Activated naive CD4-positive, alpha-beta T cell treated with anti-CD3 and anti-CD28 coated beads for 36 hours (primary cell): ENCODE measurements around the gene ANTXR1. TPM values are rescaled to one million over a fixed set of nuclear protein-coding genes. Genes with fewer than 3 reads are reported as not detected.

ENCODE experiments used
- CTCF ChIA-PET: fragments of 350-600 bp; sonication (Branson Sonifier 250); formaldehyde crosslinking; loops from one replicate; lab custom pipeline; 2021; ENCODE audit warnings: antibody characterized with exemption; lab: Charles Lee
- DNase-seq: peaks from one replicate; pipeline ENCODE4 v3.0.0-alpha.2; 2020
- H3K27ac Mint-ChIP-seq: one replicate; pipeline ENCODE4 v1.8.0; 2021; ENCODE audit warnings: mild to moderate bottlenecking, mixed read lengths
- H3K27me3 Mint-ChIP-seq: one replicate; pipeline ENCODE4 v1.8.0; 2021; ENCODE audit warnings: low read depth, mixed read lengths
- H3K36me3 Mint-ChIP-seq: one replicate; pipeline ENCODE4 v1.8.0; 2021; ENCODE audit warnings: low read depth, mixed read lengths
- H3K4me1 Mint-ChIP-seq: one replicate; pipeline ENCODE4 v1.8.0; 2021; ENCODE audit warnings: low read depth, mixed read lengths
- H3K4me3 Mint-ChIP-seq: one replicate; pipeline ENCODE4 v1.8.0; 2021; ENCODE audit warnings: mild to moderate bottlenecking, moderate library complexity, mixed read lengths
- H3K9me3 Mint-ChIP-seq: one replicate; pipeline ENCODE4 v1.8.0; 2021; ENCODE audit warnings: mixed read lengths
- intact Hi-C: fragments of 100-400 bp; cut with micrococcal nuclease; formaldehyde crosslinking; loops from one replicate; pipeline ENCODE4 v1.15.1; 2023
- total RNA-seq, 2 experiments: library from RNA; stranded (reverse); gene quantifications; one replicate each; pipeline ENCODE4 v1.2.3, GENCODE V29; 2021

ANTXR1 gene
- total RNA-seq, 2 experiments from 2014 or later: 0.17 TPM; not detected in 1

- H3K27ac Mint-ChIP-seq: no peak overlapping the region
- peaks cover 26% of the 10 kb centered on the region for H3K27me3 Mint-ChIP-seq
- H3K9me3 Mint-ChIP-seq: no peaks in the 10 kb centered on the region
- intact Hi-C loops: no loop called here
- H3K4me1 Mint-ChIP-seq: no peaks in the 10 kb centered on the region
- CTCF ChIA-PET: no interaction called here
- H3K4me3 Mint-ChIP-seq: no peak overlapping the region
- no peak for DNase-seq
- no peaks in the 10 kb centered on the region for H3K36me3 Mint-ChIP-seq
Observed at GRCh38 chr2:68980956-68981355, 32.0 kb upstream of the ANTXR1 start.

GRCh38 chr2:68987021-68987503 lies 25.9 kb upstream of the ANTXR1 start:
- intact Hi-C loops: no loop called here
- no peaks in the 10 kb centered on the region for H3K4me1 Mint-ChIP-seq
- no peaks in the 10 kb centered on the region for H3K27me3 Mint-ChIP-seq
- H3K27ac Mint-ChIP-seq: no peak overlapping the region
- H3K36me3 Mint-ChIP-seq: no peaks in the 10 kb centered on the region
- H3K9me3 Mint-ChIP-seq: no peaks in the 10 kb centered on the region
- no peak overlapping the region for H3K4me3 Mint-ChIP-seq
- CTCF ChIA-PET: no interaction called here
- no peak for DNase-seq

DNA sequence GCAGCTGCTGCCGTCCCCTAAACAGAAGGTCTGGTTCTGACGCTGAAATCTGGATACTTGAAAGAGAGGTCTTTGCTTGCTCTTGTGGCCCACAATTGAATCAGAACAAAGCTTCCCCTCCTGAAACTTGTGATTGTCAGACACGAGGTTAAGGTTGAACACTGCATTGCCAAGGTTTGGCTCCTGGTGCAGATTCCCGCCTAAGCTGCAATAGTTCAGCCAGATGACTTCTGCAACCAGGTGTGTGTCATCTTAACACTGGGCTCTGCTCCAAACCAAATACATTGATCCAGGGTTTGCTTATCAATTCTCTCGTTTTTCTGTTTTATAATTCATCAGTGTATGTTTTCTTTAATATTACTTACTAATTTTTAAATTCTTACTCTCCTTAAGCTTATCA lies 23.9 kb upstream of the ANTXR1 start:
- intact Hi-C loops: no loop called here
- Mint-ChIP-seq H3K9me3 (no peaks in the 10 kb centered on the region), H3K27me3 (peaks cover 2% of the 10 kb centered on the region), H3K27ac (no peak overlapping the region), H3K36me3 (no peaks in the 10 kb centered on the region), H3K4me1 (no peaks in the 10 kb centered on the region), H3K4me3 (no peak overlapping the region)
- CTCF ChIA-PET: interaction anchor here (0.9 kb wide), 1 partner anchor 46 kb away, joined by 3 read pairs; no protein-coding TSS in a partner anchor
- no peak for DNase-seq

DNA sequence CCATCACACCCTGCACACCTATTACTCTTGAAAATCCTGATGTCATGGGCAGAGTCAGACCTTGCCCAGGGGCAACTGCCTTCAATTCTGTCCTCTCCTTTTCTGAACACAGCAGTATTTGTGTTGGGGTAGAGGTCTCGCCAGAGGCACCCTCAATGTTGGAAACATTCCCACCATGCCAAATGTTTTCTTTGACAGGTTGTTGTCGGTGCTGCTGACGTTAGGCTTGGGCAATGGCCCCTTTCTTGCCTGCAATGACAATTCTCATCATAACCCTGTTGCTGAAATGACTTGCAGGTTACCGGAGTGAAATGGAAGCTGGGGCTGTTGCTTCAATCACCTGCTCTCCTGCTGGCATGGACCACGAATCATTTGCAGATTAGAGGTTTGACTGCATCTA lies 20.6 kb upstream of the ANTXR1 start:
- H3K27me3 Mint-ChIP-seq: peaks cover 2% of the 10 kb centered on the region
- no peaks in the 10 kb centered on the region for H3K9me3 Mint-ChIP-seq
- no peak overlapping the region for H3K4me3 Mint-ChIP-seq
- H3K4me1 Mint-ChIP-seq: no peaks in the 10 kb centered on the region
- CTCF ChIA-PET: interaction anchor here (0.7 kb wide), 1 partner anchor 11 kb away, joined by 3 read pairs; no protein-coding TSS in a partner anchor
- intact Hi-C loops: no loop called here
- H3K27ac Mint-ChIP-seq: no peak overlapping the region
- no peak for DNase-seq
- no peaks in the 10 kb centered on the region for H3K36me3 Mint-ChIP-seq

GRCh38 chr2:68992933-68993332 lies 20.0 kb upstream of the ANTXR1 start:
- DNase-seq: no peak
- CTCF ChIA-PET: no interaction called here
- no peak overlapping the region for H3K27ac Mint-ChIP-seq
- H3K4me3 Mint-ChIP-seq: no peak overlapping the region
- H3K27me3 Mint-ChIP-seq: peaks cover 2% of the 10 kb centered on the region
- H3K4me1 Mint-ChIP-seq: no peaks in the 10 kb centered on the region
- intact Hi-C loops: no loop called here
- H3K9me3 Mint-ChIP-seq: no peaks in the 10 kb centered on the region
- H3K36me3 Mint-ChIP-seq: no peaks in the 10 kb centered on the region

DNA sequence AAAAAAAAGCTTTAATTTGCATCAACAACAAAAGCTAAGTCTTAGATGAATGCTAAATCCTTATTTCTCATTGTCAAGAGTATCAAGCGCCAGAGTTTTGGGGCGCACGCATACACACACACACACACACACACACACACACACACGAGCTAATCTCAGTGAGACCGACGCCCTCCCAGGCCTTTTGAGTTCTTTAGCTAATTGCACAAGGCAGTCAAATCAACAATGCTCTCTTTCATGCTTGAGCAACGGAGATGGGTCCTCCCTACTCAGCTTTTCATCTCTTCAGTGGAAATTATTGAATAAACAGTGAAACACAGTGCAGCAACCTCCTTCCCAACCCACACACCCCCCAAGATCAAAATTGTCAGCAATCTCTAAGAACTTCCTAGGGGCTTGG lies 19.3 kb upstream of the ANTXR1 start:
- no peak for DNase-seq
- intact Hi-C loops: no loop called here
- Mint-ChIP-seq H3K27me3 (peaks cover 6% of the 10 kb centered on the region), H3K4me3 (no peak overlapping the region), H3K27ac (no peak overlapping the region), H3K4me1 (no peaks in the 10 kb centered on the region), H3K9me3 (no peaks in the 10 kb centered on the region), H3K36me3 (no peaks in the 10 kb centered on the region)
- CTCF ChIA-PET: interaction anchor here (0.7 kb wide), 1 partner anchor 9 kb away, joined by 3 read pairs; no protein-coding TSS in a partner anchor

GRCh38 chr2:68994864-68995263 lies 18.1 kb upstream of the ANTXR1 start:
- Mint-ChIP-seq H3K9me3 (no peaks in the 10 kb centered on the region), H3K4me3 (no peak overlapping the region), H3K36me3 (no peaks in the 10 kb centered on the region), H3K27ac (no peak overlapping the region), H3K27me3 (peaks cover 6% of the 10 kb centered on the region), H3K4me1 (no peaks in the 10 kb centered on the region)
- intact Hi-C loops: no loop called here
- CTCF ChIA-PET: no interaction called here
- DNase-seq: no peak

- no peaks in the 10 kb centered on the region for H3K36me3 Mint-ChIP-seq
- H3K27ac Mint-ChIP-seq: no peak overlapping the region
- CTCF ChIA-PET: interaction anchor here (1.2 kb wide), 1 partner anchor 52 kb away, joined by 6 read pairs; no protein-coding TSS in a partner anchor
- no peaks in the 10 kb centered on the region for H3K9me3 Mint-ChIP-seq
- no peaks in the 10 kb centered on the region for H3K4me1 Mint-ChIP-seq
- H3K4me3 Mint-ChIP-seq: no peak overlapping the region
- peaks cover 6% of the 10 kb centered on the region for H3K27me3 Mint-ChIP-seq
- intact Hi-C loops: no loop called here
- no peak for DNase-seq
Observed at GRCh38 chr2:68995916-68996315, 17.1 kb upstream of the ANTXR1 start.

DNA sequence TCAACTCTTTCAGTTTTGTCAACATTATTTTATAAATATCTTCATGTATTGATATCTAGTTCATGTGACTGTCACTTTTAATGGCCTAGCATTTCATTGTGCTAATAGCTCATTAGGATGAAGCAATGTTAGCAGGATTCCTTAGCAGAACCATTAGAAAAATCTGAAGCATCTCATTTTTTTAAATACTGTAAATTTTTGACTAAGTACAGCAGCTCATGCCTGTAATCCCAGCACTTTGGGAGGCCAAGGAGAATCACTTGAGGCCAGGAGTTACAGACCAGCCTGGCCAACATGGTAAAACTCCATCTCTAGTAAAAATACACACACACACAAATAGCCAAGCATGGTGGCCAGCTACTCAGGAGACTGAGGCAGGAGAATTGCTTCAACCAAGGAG lies 15.6 kb upstream of the ANTXR1 start:
- no peak for DNase-seq
- no peaks in the 10 kb centered on the region for H3K4me1 Mint-ChIP-seq
- H3K4me3 Mint-ChIP-seq: no peak overlapping the region
- no peak overlapping the region for H3K27ac Mint-ChIP-seq
- CTCF ChIA-PET: interaction anchor here (0.6 kb wide), 2 partner anchors 270 to 539 kb away, joined by 3 read pairs; no protein-coding TSS in a partner anchor
- intact Hi-C loops: no loop called here
- peaks cover 12% of the 10 kb centered on the region for H3K27me3 Mint-ChIP-seq
- no peaks in the 10 kb centered on the region for H3K36me3 Mint-ChIP-seq
- peaks cover 6% of the 10 kb centered on the region for H3K9me3 Mint-ChIP-seq

DNA sequence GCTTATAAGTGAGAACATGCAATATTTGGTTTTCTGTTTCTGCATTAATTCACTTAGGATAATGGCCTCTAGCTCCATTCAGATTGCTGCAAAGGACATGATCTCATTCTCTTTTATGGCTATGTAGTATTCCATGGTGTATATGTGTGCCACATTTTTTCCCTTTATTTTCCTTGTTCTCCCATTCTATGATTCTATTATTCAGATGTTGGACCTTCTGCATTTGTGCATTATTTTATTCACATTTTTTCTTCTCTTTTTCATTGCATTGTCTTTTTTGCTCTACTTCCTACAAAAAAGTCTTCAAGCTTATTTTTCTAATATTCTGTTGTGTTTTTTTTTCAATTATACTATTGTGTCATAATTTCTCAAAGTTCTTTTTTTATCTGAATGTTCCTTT lies 11.1 kb upstream of the ANTXR1 start:
- intact Hi-C loops: no loop called here
- Mint-ChIP-seq H3K27me3 (peaks cover 18% of the 10 kb centered on the region), H3K9me3 (peaks cover 6% of the 10 kb centered on the region), H3K27ac (no peak overlapping the region), H3K36me3 (no peaks in the 10 kb centered on the region), H3K4me3 (no peak overlapping the region), H3K4me1 (no peaks in the 10 kb centered on the region)
- DNase-seq: no peak
- CTCF ChIA-PET: interaction anchor here (0.7 kb wide), 1 partner anchor 137 kb away, joined by 3 read pairs; no protein-coding TSS in a partner anchor

- DNase-seq: no peak
- no peaks in the 10 kb centered on the region for H3K4me1 Mint-ChIP-seq
- intact Hi-C loops: no loop called here
- CTCF ChIA-PET: no interaction called here
- peaks cover 15% of the 10 kb centered on the region for H3K27me3 Mint-ChIP-seq
- no peaks in the 10 kb centered on the region for H3K36me3 Mint-ChIP-seq
- no peak overlapping the region for H3K4me3 Mint-ChIP-seq
- H3K27ac Mint-ChIP-seq: no peak overlapping the region
- H3K9me3 Mint-ChIP-seq: peaks cover 6% of the 10 kb centered on the region
Observed at GRCh38 chr2:69003731-69004130, 9.2 kb upstream of the ANTXR1 start.

GRCh38 chr2:69007169-69007568 lies 5.8 kb upstream of the ANTXR1 start:
- Mint-ChIP-seq H3K4me1 (no peaks in the 10 kb centered on the region), H3K4me3 (no peak overlapping the region), H3K27ac (no peak overlapping the region), H3K36me3 (no peaks in the 10 kb centered on the region), H3K9me3 (no peaks in the 10 kb centered on the region), H3K27me3 (peaks cover 18% of the 10 kb centered on the region)
- CTCF ChIA-PET: no interaction called here
- intact Hi-C loops: no loop called here
- DNase-seq: no peak

DNA sequence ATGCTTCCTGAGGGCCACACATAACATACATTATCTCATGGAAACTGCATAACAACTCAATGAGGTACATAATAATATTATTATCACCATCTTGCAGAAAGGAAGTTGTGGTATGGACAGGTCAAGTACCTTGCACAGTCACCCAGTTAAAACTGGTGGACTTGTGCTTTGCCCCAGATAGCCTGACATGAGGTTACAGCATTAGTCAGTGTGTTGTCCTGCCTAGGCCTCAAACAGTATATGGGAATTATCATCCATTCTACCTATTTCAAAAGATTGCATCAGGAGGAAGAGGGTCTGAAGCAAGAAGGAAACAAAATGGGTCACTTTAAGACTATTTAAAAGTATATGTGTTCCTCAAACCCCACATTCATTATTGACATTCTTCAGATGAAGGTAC lies 5.4 kb upstream of the ANTXR1 start:
- CTCF ChIA-PET: no interaction called here
- Mint-ChIP-seq H3K36me3 (no peaks in the 10 kb centered on the region), H3K4me3 (no peak overlapping the region), H3K27me3 (peaks cover 22% of the 10 kb centered on the region), H3K4me1 (peaks cover 1% of the 10 kb centered on the region), H3K27ac (no peak overlapping the region), H3K9me3 (no peaks in the 10 kb centered on the region)
- DNase-seq: no peak
- intact Hi-C loops: no loop called here
